Activated T-helper 9 cell treated with anti-CD3 and anti-CD28 coated beads, Interleukin-2, amount 50 U/mL, for 16 hours (primary cell): ENCODE measurements around the gene FBXW7.

Experiments
- DNase-seq: peaks from one replicate; pipeline ENCODE4 v3.0.0-alpha.2; 2020; ENCODE audit warnings: low read depth

The FBXW7 gene

GRCh38 chr4:152510349-152511147 lies 25.3 kb downstream of the FBXW7 start:
- DNase-seq = no peak

- DNase-seq = no peak
Measured at GRCh38 chr4:152509595-152510225, 26.2 kb downstream of the FBXW7 start.

- DNase-seq = no peak
Measured at GRCh38 chr4:152508818-152509217, 27.1 kb downstream of the FBXW7 start.

GRCh38 chr4:152508386-152508785 lies 27.5 kb downstream of the FBXW7 start:
- no peak for DNase-seq

- DNase-seq = no peak
Measured at GRCh38 chr4:152503653-152504290, 32.1 kb downstream of the FBXW7 start.

- no peak for DNase-seq
Measured at GRCh38 chr4:152501846-152502536, 33.9 kb downstream of the FBXW7 start.

GRCh38 chr4:152500800-152501434 lies 35.0 kb downstream of the FBXW7 start:
- DNase-seq = no peak

GRCh38 chr4:152500275-152500674 lies 35.6 kb downstream of the FBXW7 start:
- DNase-seq = no peak

GRCh38 chr4:152499344-152499743 lies 36.5 kb downstream of the FBXW7 start:
- no peak for DNase-seq

- no peak for DNase-seq
Measured at GRCh38 chr4:152494020-152494419, 41.9 kb downstream of the FBXW7 start.

GRCh38 chr4:152488246-152488645 lies 47.6 kb downstream of the FBXW7 start:
- no peak for DNase-seq

GRCh38 chr4:152486429-152487389 lies 49.2 kb downstream of the FBXW7 start:
- DNase-seq = no peak

- no peak for DNase-seq
Measured at GRCh38 chr4:152485726-152486276, 50.1 kb downstream of the FBXW7 start.

- DNase-seq = no peak
Measured at GRCh38 chr4:152482211-152482610, 53.7 kb downstream of the FBXW7 start.

- no peak for DNase-seq
Measured at GRCh38 chr4:152480901-152481300, 55.0 kb downstream of the FBXW7 start.

GRCh38 chr4:152480326-152480725 lies 55.6 kb downstream of the FBXW7 start:
- DNase-seq = no peak

- no peak for DNase-seq
Measured at GRCh38 chr4:152479428-152480026, 56.4 kb downstream of the FBXW7 start.

GRCh38 chr4:152478461-152479237 lies 57.2 kb downstream of the FBXW7 start:
- DNase-seq = no peak

GRCh38 chr4:152476796-152477195 lies 59.1 kb downstream of the FBXW7 start:
- no peak for DNase-seq
